CD4-positive, alpha-beta T cell treated with Interferon alpha-2 for 1 hour (primary cell): ENCODE measurements around the gene AKAP8.

ENCODE experiments used
- DNase-seq, 2 donors: peaks; one replicate each; pipeline ENCODE4 v3.0.0-alpha.2; 2020 to 2022

AKAP8 gene

GRCh38 chr19:15328312-15328711, 51.3 kb downstream of the AKAP8 start:
- no peak for DNase-seq

GRCh38 chr19:15324791-15325519, 54.6 kb downstream of the AKAP8 start:
- no peak for DNase-seq

- DNase-seq = no peak
Measured at GRCh38 chr19:15323496-15324235, 55.9 kb downstream of the AKAP8 start.

- no peak for DNase-seq
Measured at GRCh38 chr19:15321739-15322138, 57.8 kb downstream of the AKAP8 start.

- DNase-seq = no peak
Measured at GRCh38 chr19:15320116-15320515, 59.5 kb downstream of the AKAP8 start.

- peak in 1 of 2 donors; percentile 40 for DNase-seq
Measured at GRCh38 chr19:15318241-15318691, 61.3 kb downstream of the AKAP8 start.

GRCh38 chr19:15317392-15318071, 62.1 kb downstream of the AKAP8 start:
- no peak for DNase-seq

- no peak for DNase-seq
Measured at GRCh38 chr19:15316498-15316897, 63.1 kb downstream of the AKAP8 start.

GRCh38 chr19:15315101-15315500, 64.5 kb downstream of the AKAP8 start:
- DNase-seq = no peak

- DNase-seq = no peak
Measured at GRCh38 chr19:15313649-15314279, 65.8 kb downstream of the AKAP8 start.

- no peak for DNase-seq
Measured at GRCh38 chr19:15307169-15307568, 72.4 kb downstream of the AKAP8 start.

- DNase-seq = no peak
Measured at GRCh38 chr19:15305582-15306334, 73.8 kb downstream of the AKAP8 start.

GRCh38 chr19:15304140-15304705, 75.4 kb downstream of the AKAP8 start:
- no peak for DNase-seq
